Measurements from ENCODE around the gene ARHGEF3.

GRCh38 chr3:56769116-56769707, 32.5 kb downstream of the ARHGEF3 start:
- no peak for TF ChIP-seq EZH2phosphoT487 (IDR thresholded peaks at IDR 0.05; ENCODE audit: low read length)
- TF ChIP-seq CTCF (IDR thresholded peaks at IDR 0.05; ENCODE audit: low read length), result no peak
- TF ChIP-seq EZH2 (optimal IDR thresholded peaks at IDR 0.05; ENCODE audit: low read depth, low read length), result no peak

All from MM.1S (cell line).